Skeletal muscle cell (primary cell): ENCODE measurements around the gene NSUN4.
"Not testable (repeated sequence)": the region's sequence is repeated elsewhere in the genome, so short reads cannot be mapped to it uniquely, and the experiment has no call there.

ENCODE experiments used
- DNase-seq: peaks from one replicate; pipeline ENCODE4 v3.0.0-alpha.2; 2010; ENCODE audit warnings: low read depth
- H3K4me3 ChIP-seq: 2 replicates; pipeline ENCODE4 v1.5.1; 2011; ENCODE audit warnings: low read depth, mild to moderate bottlenecking, control low read depth, low read length, moderate library complexity

The NSUN4 gene

DNA sequence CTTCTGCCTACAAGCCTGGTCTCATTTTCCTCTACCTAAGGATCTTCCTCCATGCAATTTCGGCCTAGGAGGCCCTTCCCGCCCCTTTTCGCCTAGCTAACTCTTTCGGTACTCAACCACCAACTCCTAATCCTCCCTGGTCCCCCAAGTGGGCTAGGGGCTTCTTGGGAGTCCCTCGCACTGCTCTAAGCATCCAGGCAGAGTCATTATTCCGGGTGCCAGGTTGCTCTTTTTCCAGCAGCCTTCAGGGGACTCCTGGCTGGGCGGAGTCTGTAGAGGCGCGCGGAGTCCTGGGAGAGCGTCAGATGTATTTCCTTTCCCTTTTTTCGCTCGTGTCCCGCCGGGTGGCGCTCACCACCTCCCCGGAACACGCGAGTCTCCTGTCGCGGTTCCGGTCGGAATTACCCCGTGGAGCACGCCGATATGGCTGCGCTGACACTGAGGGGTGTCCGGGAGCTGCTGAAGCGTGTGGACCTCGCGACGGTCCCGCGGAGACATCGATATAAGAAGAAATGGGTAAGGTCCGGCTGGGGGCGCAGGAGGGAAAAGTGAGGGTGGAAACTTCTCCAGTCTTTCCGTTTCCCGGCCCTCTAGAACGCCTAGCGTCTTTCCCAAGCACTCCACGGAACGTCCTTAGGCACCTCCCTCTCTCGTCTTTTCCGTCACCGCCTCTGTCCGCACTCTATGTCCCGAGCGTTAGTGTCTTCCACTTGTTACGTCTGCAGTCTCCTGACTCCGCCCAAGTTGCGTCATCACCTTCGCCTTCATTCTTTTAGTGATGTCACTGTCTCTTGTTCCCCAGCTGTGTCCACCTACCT, at the start of gene NSUN4:
TSS of gene NSUN4 (plus strand) at position 404 of the 818 bp plus-strand sequence. CDS start at position 424, 20 bp downstream.
- H3K4me3 ChIP-seq, result peak within 1 kb of the TSS; percentile 83
- DNase-seq, result peak; percentile 91

DNA sequence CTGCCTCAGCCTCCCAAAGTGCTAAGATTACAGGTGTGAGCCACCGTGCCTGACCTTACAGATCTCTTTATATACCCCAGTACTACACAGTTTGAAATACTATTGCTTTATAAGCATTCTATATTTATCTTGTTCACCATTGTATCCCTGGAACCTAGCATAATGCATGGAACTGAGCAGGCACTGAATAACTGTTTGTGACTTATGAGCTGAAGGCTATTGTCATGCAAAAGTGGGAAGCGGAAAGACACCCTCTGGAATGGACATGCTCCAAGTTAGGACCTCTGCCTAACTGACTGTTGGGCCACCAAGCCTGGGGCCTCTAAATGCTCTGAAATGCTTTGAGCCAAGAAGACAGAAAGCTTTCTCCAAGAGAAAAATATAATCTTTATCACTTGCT, 45.3 kb upstream of the NSUN4 start:
- no peak for DNase-seq
- H3K4me3 ChIP-seq, result no peak overlapping the region

DNA sequence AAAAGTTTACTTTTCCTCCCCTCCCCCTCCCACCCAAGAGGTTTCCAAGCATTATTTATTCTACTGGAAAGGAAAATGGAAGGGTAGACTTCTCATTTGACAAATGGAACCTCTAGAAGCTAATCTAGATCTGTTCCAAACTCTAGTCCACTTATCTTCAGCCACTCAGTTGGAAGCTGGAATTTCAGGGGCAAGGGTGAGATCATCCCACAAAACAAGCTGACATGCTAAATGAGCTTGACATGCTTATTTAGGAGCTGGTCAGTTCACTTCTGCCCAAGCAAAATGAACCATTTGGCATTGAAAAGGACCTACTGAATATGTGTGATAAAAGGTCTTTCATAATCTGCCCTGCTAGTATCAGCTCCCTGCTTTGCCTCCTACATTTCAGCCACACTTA, 42.2 kb upstream of the NSUN4 start:
- H3K4me3 ChIP-seq, result no peak overlapping the region
- no peak for DNase-seq

DNA sequence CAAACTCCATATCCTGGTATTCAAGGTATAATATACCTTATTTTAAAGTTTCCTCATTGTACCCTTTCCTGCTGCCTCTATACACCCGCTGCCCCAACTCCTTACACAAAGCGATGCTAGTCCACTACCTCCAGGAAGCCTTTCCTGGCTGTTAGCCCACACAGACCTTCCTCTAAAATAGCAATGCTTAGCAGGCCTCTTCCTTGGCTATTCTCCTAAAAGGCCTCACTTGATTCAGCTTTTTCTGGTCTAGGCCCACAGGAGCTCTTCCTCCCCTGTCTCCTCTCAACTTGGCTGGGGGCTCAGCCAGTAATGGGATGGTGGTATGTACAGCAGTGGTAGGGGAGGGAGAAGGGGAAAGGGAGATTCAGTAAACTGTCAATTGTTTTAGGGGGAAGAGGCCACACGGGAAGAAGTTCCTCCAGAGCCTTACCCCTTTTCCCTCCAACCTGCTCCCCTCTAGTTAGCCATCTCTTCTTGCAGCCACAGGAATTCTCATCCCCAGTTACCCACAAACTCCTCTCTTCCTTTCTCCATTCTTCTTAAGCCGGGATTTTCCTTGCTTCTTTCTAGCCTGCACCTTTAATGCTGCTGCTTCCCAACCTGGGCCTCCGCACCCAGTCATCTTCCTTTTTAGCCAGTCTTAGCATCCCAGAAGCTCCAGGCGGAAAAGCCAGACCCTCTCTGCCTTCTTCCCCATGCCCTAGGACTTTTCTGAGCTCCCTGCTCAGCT, 39.8 kb upstream of the NSUN4 start:
- peak overlapping the region; percentile 77 for H3K4me3 ChIP-seq
- no peak for DNase-seq

DNA sequence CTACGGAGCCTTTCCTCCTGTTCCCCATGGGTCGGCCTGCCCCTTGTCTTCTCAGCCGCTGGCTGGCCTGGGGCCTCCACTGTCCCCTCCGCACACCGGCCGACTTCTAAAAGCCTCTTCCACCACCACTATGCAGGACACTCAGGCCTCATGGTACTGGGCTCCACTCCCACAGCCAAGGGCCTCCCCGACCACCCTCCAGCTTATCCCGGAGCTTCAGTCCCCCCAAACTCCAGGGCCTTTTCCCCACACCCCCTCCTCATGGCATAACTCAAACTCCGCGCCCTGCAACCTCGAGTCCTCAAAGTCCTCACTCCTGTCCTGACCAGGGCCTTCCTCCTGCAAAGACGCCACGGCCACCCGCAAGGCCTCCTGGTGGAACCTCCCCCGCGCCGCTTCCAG, 39.2 kb upstream of the NSUN4 start:
- H3K4me3 ChIP-seq, result peak overlapping the region; percentile 77
- no peak for DNase-seq

DNA sequence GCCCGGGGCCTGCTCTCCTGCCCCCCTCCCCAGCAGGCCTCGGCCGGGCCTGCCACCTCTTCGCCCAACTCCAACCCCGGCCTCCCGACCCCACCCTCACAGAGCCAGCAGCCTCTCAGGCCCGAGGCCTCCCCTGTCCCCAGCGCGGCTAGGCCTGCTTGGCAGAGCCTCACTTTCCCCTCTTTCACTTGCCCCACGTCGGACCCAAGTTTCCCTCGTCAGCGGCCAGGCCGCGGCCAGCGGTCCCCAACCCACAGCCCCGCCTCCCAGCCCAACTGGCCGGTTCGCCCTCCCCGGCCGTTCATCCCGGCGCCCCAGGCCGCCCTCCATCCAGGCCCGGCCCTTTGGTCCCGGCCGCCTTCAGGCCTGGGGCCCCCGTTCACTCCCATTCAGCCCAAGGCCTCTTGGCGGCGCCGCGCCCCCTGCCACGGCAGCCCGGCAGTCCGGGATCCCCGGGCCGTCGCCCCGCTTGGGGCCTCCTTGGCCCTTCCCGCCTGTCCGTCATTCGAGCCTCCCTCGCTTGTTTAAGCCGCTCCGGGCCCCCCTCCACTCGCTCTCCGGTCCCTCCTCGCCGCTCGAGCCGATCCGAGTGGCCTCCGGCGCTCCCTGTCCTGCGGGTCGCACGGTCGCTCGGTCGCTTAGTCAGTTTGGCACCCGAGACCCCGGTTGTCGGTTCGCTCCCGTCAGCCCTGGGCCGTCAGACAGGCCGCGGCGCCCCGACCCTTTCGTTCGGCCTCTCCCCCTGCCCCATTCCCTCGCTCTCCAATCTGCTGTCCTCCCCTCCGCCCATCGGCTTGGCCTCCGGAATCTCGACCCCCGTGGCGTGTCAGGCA, 38.6 kb upstream of the NSUN4 start:
- no peak for DNase-seq
- H3K4me3 ChIP-seq, result peak overlapping the region; percentile 77

DNA sequence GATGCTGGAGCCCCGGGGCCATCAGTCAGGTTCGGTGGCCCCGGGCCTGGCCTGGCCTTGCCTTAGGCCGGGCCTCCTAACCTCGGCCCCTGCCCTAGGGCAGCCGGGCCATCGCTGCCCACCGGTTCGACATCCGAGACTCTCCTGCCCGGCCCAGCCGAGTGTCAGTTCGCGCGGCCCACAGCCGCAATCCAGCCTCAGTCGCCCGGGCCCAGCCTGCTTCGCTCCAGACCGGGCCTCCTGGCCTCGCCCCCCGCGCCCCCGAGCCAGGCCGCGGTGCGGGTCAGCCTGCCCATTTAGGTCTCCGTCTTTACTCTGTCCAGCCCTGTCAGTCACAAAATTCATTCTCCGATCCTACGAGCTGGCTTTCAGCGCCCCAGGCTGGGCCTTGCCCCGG, 38.0 kb upstream of the NSUN4 start:
- peak overlapping the region; percentile 77 for H3K4me3 ChIP-seq
- DNase-seq, result no peak

DNA sequence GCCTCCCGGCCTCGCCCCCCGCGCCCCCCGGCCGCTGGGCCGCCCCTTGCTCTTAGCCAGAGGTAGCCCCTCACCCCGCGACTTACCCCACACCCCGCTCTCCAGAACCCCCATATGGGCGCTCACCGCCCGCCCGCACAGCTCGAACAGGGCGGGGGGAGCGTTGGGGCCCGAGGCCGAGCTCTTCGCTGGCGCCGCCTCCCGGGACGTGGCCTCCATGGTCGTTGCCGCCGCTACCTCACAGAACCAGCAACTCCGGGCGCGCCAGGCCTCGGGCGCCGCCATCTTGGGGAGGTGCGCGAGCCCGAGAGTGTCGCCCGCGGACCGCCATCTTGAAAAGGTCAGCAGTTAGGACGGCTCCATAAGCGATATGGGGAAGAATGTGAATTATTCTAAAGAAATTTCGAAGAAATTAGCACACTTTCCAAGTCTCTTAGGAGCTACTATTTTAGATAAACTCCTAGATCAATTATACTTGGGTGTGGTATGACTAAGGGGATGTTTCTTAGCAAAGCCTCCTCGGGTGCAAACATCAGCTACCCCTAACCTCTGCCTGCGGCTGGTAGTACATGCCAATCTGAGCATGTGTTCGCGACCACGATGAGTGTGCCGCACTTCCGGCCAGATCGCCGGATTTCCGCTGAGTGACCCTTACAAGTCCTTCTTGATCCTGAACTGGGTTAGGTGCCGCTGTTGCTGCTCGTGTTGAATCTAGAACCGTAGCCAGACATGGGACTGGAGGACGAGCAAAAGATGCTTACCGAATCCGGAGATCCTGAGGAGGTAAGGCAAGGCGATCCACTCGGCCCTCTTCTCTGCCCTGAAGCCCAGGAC, 37.4 kb upstream of the NSUN4 start, which contains the start of the genes LRRC41 and UQCRH:
TSS of gene LRRC41 (minus strand) at position 579 of the 834 bp plus-strand sequence. CDS start at position 285, 294 bp downstream.
TSS of gene UQCRH (plus strand) at position 661 of the 834 bp plus-strand sequence. CDS start at position 730, 69 bp downstream.
- DNase-seq, result peak; percentile 93
- H3K4me3 ChIP-seq, result peak within 1 kb of the TSS; percentile 77

DNA sequence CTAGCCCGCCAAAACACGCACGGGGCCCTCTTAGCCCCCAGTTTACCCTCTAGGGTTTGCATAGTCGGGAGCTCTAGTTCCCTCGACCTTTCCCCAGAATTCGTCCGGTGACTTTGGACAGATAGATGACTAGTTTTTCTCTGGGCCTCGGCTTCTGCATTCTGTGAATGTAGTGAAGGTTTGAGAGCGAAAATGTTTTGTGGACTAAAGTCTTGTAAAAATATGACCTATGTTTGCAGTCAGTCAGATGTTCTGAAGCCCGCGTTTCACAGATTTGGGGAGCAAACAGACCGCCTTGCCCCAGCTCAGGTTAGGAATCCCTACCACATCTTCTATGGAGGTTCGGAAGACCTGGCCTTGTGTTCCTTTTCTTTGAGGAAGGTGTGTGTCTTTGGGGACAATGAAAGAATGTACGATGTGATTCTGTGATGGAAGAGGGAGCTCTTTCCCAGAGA, 36.7 kb upstream of the NSUN4 start:
- DNase-seq, result no peak
- peak overlapping the region; percentile 77 for H3K4me3 ChIP-seq

DNA sequence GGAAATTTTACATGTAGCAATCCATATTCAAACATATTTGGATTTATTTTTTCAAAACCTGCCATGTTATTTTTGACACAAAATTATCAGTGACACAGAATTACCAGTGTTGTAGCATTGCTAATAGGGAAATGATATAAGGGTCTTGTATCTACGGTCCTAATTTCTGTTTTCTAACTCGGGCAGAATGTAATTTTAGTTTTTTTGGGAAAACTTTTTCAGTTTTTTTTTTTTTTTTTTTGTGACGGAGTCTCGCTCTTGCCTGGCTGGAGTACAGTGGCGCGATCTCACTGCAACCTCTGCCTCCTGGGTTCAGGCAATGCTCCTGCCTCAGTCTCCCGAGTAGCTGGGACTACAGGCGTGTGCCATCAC, 34.5 kb upstream of the NSUN4 start:
- H3K4me3 ChIP-seq, result no peak overlapping the region

DNA sequence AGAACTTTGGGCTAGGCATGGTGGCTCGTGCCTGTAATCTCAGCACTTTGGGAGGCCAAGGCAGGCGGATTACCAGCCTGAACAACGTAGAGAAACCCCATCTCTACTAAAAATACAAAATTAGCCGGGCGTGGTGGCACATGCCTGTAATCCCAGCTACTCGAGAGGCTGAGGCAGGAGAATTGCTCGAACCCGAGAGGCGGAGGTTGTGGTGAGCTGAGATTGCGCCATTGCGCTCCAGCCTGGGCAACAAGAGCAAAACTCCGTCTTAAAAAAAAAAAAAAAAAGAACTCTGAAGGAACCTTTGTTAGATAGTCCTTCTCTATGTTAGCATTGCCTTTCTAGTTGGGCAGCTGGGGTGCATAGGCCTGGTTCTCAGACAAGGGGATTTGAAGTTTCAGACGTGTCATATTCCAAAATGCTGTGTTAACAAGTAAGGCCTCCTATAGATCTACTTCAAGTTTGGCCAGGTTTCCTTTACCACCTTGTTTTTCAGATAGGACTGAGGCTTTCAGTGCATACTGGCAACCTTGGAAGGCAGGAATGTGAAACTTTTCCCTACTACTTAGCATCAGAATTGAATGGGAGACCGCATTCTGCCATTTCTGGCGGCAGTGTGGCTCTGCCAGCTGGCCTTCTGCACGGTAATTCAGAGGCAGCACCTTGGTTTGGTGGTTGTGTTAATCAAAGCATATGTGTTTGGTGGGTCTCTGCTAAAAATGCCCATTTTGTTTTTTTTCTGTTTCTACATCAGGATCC, 31.0 kb upstream of the NSUN4 start:
- H3K4me3 ChIP-seq, result no peak overlapping the region
- DNase-seq, result no peak

More for the DNA sequence above, 34.5 kb upstream of the NSUN4 start:
- no peak for DNase-seq

DNA sequence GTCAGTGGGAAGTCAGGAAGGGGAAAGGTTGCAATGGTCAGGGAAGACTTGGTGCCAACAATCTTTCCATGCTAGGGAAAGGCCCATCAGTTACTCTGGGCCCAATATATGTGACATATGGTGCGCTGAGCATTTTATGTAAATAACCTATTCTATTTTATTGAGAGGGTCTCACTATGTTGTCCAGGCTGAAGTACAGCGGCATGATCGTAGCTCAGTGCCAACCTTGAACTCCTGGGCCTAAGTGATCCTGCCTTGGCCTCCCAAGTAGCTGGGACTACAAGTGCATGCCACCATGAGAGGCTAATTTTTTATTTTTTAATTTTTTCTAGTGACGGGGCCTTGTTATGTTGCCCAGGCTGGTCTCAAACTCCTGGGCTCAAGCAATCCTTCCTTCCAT, 30.3 kb upstream of the NSUN4 start:
- no peak overlapping the region for H3K4me3 ChIP-seq
- DNase-seq, result no peak

DNA sequence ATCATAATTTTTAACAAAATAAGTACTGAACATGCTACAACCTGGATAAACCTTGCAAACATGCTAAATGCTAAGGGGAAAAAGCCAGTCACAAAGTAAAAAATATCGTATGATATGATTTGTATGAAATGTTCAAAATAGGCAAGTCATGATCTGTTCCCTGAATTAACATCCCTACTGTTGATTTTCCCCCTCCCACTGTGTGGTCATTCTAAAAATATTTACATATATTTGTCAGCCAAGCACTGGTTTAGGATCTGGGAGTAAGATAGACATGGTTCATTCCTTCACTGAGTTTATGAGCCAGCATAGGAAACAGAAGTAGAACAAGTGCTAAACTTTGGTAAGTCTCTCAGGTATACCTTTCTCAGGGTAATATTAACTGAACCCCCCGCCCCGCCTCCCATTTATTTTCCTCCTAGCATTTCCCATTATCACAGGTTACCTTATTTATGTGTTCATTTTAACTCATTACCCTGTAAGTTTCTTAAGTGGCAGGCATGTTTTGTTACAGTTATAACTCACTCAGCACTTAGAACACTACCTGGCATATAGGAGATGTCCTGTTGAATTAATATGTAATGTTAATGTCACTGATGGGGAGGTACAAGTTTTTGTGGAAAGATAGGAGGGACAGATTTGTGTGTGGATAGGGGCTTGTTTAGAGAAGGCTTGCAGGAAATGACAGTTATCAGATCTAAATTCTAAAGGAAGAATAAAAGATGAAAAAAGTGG, 24.8 kb upstream of the NSUN4 start:
- DNase-seq, result no peak
- H3K4me3 ChIP-seq, result no peak overlapping the region

DNA sequence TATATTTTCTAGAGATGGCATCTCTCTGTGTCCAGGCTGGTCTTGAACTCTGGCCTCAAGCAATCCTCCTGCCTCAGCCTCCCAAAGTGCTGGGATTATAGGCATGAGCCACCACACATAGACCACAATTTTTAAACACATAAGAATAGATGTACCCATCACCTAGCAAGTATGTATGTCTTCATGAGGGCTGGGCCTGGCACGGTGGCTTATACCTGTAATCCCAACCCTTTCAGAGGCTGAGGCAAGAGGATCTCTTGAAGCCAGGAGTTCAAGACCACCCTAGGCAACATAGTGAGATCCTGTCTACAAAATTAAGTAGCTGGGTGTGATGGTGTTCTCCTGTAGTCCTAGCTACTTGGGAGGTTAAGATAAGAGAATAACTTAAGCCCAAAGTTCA, 23.3 kb upstream of the NSUN4 start:
- no peak overlapping the region for H3K4me3 ChIP-seq
- DNase-seq, result no peak

DNA sequence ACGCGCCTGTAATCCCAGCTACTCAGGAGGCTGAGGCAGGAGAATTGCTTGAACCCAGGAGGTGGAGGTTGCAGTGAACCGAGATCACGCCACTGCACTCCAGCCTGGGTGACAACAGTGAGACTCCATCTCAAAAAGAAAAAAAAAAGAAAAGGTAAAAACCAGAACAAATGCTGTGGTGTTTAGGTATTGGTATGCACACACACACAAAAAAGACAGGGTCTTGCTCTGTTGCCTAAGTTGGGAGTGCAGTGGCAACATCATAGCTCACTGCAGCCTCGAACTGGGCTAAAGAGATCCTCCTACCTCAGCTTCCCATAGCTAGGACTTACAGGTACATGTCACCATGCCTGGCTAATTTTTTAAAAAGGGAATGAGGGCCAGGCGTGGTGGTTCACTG, 21.3 kb upstream of the NSUN4 start:
- not testable (repeated sequence) for H3K4me3 ChIP-seq, DNase-seq

DNA sequence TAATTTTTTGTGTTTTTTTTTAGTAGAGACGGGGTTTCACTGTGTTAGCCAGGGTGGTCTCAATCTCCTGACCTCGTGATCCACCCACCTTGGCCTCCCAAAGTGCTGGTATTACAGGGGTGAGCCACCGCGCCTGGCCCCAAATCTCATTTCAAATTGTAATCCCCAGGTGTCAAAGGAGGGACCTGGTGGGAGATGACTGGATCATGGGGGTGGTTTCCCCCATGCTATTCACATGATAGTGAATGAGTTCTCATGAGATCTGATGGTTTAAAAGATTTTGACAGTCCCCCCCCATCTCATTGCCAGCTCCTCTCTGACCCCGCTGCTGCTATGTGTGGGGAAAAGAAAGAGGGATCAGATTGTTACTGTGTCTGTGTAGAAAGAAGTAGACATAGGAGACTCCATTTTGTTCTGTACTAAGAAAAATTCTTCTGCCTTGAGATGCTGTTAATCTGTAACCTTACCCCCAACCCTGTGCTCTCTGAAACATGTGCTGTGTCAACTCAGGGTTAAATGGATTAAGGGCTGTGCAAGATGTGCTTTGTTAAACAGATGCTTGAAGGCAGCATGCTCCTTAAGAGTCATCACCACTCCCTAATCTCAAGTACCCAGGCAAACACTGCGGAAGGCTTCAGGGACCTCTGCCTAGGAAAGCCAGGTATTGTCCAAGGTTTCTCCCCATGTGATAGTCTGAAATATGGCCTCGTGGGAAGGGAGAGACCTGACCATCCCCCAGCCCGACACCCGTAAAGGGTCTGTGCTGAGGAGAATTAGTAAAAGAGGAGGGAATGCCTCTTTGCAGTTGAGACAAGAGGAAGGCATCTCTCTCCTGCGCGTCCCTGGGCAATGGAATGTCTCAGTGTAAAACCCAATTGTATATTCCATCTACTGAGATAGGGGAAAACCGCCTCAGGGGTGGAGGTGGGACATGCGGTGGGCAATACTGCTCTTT, 20.4 kb upstream of the NSUN4 start:
- H3K4me3 ChIP-seq, DNase-seq: not testable (repeated sequence)
